NCI-H2196 treated with DMSO at 0.1 percent for 48 hours (cell line): ENCODE measurements around the gene RABGAP1L.
"Not testable (repeated sequence)": the region's sequence is repeated elsewhere in the genome, so short reads cannot be mapped to it uniquely, and the experiment has no call there.

Experiments
- DNase-seq: peaks from one replicate; lab custom pipeline; 2025; ENCODE audit not compliant: unreplicated experiment; lab: John Stamatoyannopoulos, UW

Gene RABGAP1L

DNA sequence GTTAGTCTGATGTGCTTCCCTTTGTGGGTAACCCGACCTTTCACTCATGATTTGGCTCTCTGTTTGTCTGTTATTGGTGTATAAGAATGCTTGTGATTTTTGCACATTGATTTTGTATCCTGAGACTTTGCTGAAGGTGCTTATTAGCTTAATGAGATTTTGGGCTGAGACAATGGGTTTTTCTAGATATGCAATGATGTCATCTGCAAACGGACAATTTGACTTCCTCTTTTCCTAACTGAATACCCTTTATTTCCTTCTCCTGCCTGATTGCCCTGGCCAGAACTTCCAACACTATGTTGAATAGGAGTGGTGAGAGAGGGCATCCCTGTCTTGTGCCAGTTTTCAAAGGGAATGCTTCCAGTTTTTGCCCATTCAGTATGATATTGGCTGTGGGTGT lies 490.3 kb downstream of the RABGAP1L start:
- not testable (repeated sequence) for DNase-seq

DNA sequence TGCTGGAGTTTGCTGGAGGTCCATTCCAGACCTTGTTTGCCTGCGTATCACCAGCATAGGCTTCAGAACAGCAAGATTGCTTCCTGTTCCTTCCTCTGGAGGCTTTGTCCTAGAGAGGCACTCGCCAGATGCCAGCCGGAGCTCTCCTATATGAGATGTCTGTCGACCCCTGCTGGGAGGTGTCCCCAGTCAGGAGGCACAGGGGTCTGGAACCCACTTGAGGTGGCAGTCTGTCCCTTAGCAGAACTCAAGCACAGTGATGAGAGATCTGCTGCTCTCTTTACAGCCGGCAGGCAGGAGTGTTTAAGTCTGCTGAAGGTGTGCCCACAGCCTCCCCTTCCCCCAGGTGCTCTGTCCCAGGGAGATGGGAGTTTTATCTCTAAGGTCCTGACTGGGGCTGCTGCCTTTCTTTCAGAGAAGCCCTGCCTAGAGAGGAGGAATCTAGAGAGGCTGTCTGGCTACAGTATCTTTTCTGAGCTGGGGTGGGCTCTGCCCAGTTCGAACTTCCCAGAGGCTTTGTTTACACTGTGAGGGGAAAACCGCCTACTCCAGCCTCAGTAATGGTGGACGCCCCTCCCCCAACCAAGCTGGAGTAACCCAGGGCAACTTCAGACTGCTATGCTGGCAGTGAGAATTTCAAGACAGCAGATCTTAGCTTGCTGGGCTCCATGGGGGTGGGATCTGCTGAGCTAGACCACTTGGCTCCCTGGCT lies 493.4 kb downstream of the RABGAP1L start:
- DNase-seq = no peak

DNA sequence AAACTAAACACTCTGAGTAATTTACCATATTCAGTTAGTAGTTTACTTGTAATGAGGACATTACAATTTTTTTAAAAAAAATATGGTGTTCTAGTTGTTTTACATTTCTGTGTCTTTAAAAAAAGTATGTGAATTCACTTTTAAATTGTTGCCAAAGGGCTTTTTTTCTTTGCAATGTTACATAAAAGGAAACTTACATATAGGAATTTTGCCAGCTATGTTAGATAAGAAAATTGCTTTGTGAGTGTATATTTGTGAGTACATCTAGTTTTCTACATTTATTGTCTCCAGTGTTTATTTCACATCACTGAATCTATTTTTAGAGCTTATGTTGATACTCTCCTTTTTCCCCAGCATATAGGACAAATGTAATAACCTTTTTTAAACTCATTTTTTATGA lies 495.2 kb downstream of the RABGAP1L start:
- DNase-seq = no peak

DNA sequence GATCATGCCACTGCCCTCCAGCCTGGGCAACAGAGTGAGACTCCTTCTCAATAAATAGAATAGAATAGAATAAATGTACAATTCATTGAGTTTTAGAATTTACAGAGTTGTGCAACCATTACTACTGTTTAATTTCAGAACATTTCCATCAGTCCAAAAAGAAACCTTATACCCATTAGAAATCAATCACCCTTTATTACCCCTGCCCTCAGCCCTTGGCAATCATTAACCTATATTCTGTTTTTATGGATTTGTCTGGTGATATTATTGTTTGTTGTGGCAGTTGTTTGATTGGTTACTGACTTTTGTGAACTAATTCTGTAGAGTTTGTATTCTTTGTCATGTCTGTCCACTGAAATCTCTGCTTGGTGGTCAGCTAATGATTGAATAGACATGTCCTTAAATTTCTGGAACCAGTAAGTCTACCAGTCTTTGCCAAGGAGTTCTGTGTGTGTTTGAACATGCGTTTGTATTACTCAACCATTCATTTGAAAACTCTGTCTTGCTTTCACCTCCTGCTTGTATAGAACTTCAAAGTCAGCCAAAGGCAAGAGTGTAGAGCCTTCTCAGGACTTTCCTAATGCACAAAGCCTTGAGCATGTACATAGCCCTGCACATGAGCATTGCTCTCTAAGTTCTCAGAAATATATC lies 497.2 kb downstream of the RABGAP1L start:
- DNase-seq = no peak

DNA sequence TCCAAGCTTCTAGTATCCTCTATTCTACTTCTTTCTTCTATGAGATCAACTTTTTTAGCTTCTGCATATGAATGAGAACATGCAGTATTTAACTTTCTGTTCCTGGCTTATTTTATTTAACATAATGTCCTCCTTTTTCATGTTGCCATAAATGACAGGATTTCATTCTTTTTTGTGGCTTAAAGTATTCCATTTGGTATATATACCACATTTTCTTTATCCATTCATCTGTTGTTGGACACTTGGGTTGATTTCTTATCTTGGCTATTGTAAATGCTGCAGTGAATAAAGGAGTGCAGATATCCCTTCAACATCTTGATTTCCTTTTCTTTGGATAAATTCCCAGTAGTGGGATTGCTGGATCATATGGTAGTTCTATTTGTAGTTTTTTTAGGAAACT lies 498.1 kb downstream of the RABGAP1L start:
- no peak for DNase-seq

DNA sequence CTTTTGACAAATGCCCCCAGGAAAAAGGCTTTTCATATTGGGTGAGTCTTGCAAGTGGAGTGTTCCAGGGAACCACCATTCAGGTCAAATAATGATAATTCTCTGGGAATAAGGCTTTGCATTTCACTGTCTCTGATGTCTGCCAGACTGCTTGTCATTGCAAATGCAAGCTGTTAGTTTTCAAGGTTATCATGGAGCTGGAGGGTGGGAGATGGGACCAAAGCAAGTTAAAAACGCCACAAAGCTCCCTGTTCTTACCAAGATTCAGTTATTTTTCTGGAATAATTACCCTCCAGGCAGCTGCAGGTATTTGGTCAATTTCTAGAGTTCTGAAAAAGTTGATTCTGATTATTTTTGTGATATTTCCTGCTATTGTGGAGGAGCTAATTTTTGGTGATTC lies 498.6 kb downstream of the RABGAP1L start:
- DNase-seq = no peak

DNA sequence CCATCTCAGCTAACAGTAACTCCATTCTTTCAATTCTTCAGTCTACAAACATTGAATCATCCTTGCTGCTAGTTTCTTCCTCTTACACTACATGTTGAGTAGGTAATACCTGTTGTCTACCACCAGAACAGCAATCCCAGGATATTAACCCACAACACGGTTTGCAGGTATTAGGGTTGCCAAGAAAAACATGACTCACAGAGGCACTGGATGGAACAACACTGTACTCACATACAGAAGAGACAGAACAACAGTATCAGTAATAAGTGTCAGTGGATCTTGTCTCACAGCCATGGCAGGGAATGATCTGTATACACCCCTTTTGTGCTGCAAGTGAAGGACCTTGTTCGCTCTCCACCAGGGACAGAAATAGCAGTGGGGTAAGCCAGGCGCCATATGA lies 500.5 kb downstream of the RABGAP1L start:
- no peak for DNase-seq

DNA sequence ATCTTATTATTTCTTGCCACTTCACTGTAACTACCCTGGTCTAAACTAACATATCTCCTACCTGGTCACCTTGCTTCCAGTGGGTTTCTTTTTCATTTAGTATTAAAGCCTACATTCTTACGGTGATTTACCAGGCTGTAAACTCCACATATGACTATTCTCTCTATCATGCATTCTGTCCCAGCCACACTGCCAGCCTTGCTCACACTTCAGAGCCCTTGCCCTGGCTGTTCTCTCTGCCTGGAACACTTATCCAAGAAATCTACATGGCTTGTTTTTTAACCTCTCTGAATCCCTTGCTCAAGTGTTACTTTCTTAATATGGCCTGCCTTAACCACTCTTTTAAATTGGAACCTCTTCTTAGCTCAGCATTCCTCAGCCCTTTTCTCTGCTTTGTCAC lies 501.2 kb downstream of the RABGAP1L start:
- no peak for DNase-seq

DNA sequence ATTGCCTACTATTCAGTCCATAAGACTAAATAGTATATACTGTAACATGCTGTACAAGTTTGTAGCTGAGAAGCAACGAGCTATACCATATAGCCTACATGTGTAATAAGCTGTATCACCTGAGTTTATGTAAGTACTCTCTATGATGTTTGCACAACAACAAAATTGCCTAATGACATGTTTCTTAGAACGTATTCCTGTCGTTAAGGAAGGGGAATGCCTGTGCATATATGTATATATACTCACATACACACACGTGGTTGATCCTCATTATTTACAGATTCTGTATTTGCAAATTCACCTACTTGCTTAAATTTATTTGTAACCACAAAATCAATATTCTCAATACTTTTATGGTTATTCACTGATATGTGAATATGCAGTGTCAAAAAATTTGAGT lies 504.0 kb downstream of the RABGAP1L start:
- no peak for DNase-seq

DNA sequence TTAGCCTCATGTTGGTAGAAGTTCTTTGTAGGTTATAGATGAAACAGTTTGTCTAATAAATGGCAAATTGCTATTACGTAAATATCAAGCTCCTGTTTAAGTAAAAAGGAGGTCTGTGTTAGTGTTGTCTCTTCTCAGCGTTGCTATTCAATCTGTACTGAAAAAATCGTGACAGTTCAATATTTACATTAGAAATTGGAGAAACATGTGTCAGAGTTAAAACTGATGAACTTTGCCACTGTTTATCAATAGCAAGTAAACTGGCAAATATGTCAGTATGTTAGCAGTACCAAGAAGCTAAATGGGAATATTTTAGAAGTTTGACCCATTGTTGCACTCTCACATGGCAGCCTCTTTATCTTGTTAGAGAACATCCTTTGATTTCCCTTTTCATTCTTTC lies 506.9 kb downstream of the RABGAP1L start:
- no peak for DNase-seq

DNA sequence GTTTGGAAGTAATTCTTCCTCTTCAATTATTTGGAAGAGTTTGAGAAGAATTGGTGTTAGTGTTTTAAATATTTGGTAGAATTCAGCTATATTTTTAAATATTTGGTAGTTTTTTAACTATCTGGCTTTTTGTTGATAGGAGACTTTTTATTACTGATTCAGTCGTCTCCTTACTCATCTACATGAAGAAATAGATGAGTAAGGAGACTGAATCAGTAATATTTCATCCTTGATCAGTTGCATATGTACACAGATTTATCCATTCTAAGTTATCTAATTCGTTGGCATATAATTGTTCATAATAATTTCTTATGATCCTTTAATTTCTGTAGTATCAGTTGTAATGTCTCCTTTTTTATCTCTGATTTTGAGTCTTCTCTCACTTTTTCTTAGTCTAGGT lies 512.5 kb downstream of the RABGAP1L start:
- no peak for DNase-seq

DNA sequence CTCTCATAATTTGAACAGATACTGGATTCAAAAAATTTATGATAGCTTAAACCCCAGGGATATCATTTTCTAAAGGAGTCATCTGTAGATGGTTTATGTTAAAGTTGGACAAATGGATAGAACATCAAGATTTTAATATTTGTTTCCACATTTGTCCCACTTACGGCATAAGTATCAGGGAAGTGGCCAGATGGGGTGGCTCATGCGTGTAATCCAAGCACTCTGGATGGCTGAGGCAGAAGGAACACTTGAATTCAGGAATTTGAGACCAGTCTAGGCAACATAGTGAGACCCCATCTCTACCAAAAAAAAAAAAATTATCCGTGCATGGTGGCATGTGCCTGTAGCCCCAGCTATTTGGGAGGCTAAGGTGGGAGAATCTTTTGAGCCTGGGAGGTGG lies 517.5 kb downstream of the RABGAP1L start:
- DNase-seq = no peak

DNA sequence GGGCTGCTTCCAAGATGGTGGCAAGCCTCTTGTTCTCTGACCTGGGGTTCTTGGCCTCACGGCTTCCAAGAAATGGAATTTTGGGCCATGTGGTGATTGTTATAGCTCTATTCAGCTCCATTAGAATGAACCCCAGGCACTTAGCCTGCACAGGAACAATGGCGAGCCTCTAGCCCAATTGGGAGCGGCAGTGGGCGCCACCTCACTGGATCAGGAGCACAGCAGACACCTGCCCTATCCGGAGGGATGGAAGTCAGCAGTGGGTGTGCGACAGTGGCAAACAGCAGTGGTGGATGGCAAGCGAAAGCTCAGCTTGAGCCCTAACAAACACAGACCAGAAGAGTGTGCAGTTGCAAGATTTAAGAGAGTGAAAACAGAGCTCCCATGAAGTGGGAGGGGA lies 519.3 kb downstream of the RABGAP1L start:
- no peak for DNase-seq

DNA sequence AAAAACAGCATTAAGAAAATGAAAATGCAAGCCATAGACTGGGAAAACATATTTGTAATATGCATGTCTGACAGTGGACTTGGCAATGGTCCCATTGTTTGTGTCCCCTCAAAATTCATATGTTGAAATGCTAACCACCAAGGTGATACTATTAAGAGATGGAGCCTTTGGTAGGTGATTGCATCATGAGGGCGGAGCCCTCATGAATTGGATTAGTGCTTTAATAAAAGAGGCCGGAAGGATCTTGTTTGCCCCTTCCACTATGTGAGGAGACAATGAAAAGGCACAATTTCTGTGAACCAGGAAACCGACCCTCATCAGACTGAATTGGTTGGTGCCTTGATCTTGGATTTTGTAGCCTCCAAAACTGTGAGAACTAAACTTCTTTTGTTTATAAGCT lies 520.8 kb downstream of the RABGAP1L start:
- no peak for DNase-seq

DNA sequence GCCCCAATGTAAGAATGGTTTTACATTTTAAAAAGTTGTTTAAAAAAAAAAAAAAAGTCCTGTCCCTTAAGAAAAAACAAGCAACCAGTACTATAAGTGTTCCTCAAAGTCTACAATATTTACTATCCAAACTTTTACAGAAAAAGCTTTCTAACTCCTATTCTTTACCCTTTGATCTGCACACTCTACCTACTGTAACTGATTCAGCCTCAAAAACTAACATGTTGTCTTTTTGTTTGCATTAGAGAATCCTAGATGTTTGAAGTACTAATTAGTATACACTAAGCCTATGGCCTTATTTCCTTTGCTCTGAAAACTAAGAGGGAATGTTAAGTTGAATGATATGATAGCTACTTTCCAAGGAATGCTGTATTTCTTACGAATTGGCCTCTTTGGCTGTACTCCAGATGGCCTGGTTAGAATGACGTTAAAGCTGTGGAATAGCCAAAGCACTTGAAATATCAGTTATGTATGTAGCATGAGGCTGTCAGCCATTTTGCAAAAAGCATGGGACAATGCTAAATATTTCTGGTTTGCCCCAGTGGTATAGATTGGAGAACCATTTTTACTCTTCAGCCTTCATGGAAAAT lies 523.2 kb downstream of the RABGAP1L start:
- DNase-seq = no peak

DNA sequence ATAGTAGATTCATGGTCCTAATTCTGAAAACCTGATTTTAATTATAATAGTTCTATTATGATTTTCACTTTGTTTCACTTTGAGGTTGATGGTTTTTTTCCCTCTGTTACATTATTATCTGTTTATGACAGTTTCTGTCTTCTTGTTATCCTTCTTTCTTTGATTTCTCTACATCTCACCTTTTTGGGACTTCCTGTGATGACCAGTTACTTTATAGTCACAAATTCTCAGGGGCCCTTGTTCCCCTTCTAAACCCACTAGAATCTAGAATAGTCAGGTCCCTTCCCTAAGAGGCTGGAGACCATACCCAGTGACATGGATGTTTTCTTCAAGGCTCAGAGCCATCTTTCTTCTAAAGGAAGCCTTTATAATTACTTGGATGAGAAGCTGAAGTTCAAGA lies 526.9 kb downstream of the RABGAP1L start:
- no peak for DNase-seq

DNA sequence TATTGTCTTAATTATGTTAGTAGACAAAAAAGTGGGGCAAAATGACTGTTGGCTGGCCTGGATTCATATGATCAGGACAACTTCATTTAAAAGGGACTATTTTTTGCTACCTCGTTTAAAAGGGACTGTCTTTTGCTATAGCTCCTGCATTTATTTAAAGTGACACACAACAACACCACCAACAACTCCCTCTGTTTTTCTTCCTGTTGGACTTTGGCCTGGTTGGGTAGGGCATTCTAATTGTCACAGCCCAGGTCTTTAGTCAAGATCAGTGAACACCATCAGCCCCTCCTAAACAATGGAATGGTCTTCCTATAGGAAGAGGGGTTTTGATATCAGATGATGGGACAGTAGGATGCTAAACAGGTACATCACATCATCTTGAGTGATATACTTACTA lies 530.2 kb downstream of the RABGAP1L start:
- no peak for DNase-seq

DNA sequence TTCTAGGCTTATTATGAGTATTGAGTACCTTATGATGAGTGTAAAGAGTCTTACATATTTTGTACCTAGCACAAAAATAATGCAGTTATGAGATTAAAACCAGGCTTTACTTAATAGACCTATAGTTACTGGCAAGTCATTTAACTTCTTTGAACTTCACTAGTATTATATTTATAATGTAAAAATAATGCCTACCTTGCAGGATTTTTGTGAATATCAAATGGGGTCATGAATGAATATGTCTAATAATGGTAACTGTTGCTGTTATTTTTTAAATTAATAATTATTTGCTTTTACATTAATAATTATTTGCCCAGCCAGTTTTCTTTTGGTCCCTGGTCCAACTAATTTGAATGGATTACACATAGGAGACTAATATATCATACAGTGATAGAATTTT lies 530.9 kb downstream of the RABGAP1L start:
- no peak for DNase-seq

DNA sequence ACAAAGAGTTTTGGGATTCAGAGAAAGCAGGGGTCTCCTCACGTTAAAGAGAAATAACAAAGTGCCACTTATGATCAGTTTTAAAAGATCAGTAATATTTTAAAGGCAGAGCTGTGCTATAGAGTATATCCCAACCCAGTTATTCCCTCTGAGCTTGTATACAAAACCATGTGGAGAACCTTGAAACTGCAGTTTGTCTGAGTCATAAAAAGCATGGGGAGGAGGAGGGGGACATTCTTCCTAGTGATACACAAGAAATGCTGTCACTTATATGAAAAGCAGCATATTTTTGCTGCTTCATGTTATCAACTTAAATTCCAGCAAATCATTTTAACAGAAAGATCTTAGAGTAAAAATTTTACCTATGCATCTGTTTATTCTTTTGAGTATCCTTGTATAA lies 533.0 kb downstream of the RABGAP1L start:
- DNase-seq = no peak

DNA sequence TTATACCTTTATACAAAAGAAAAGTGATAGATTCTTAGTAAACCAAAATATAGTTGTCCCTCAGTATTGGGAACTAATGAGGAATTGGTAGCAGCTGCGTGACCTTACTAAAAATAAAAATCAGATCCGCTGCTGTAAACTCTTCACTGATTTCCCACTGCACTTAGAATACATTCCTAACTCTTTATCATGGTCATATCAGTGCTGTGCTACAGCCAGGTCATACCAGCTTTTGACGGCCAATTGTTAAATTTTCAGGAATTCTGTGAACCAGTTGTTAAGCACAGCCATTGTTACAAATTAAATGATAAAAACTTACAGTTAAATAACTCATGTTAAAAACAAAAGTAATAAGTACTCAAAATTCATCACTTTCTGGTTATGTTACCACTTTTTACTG lies 533.8 kb downstream of the RABGAP1L start:
- DNase-seq = no peak

DNA sequence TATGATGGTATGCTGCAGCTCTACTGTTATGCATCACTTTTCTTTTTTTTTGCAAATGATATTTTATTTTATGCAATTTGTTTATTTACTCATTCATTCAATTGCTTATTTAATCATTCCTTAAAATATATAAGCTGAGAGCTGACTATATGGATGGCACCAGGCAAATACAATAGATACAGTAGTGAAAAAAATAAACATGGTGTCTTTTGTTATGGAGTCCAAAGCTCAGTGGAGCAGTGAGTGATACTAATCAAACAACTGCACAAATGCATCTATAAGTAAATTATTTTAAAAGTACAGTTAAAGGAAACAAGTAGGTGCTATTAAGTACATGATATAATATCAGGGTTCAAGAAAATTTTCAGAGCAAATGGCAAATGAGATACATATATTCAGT lies 534.2 kb downstream of the RABGAP1L start:
- DNase-seq = not testable (repeated sequence)

DNA sequence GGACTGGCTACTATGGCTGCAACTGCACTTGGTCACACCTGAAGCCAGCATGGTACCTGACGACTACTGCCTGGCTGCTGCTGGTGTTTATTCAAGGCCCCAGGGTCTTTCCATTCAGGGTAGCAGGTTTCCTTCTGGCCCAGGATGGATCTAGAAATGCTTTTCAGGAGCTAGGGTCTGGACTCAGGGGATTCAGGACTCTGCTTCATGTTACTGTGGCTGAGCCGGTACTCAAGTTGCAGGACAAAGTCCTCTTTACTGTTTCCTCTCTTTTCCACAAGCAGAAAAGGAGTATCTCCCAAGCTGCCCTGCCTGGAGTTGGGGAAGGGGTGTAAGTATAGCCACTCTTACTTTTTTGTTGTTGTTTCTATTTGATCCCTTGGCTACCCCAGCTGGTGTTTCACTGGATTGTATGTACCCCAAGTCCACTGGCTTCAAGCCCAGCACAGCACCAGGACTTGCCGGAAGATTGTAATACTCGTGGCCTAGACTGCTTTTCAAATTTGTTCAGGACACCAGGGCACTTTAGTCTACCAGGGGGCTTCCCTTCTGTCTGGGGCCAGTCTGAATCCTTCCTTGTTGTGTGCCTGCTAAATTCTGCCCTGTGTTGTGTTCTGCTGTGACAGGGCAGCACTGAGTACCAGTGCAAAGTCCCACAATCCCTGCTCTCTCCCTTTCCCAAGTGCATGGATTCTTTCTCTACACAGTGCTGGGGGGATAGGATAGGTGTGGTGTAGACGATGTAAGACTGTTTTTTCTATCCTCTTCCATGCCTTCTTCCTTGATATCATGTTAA lies 536.9 kb downstream of the RABGAP1L start:
- no peak for DNase-seq
